GM12878 (cell line): ENCODE measurements around the gene CKLF. TPM values are rescaled to one million over a fixed set of nuclear protein-coding genes. Genes with fewer than 3 reads are reported as not detected.

Experiments
- ATAC-seq: fragments of 200-7000 bp; cut with Tn5 transposase; 3 replicates; pipeline ENCODE4 v1.9.1; 2020; ENCODE audit warnings: mild to moderate bottlenecking, moderate library complexity
- BruUV-seq: library from RNA; stranded (reverse); fragments of 400-500 nt; replicated peaks from 2 replicates; lab custom pipeline; 2021; lab: Mats Ljungman, UMichigan
- CTCF ChIA-PET: fragments of 300-600 bp; sonication (Branson Sonifier 250); formaldehyde crosslinking; extraction: SDS; loops from one replicate; lab custom pipeline; 2021; ENCODE audit warnings: inconsistent platforms; lab: Yijun Ruan, JAX
- POLR2A ChIA-PET: fragments of 350-600 bp; formaldehyde crosslinking; extraction: SDS; loops from one replicate; lab custom pipeline; 2021; ENCODE audit warnings: inconsistent platforms; lab: Charles Lee
- RAD21 ChIA-PET: fragments of 300-600 bp; sonication (Branson Sonifier 250); formaldehyde crosslinking; loops from one replicate; lab custom pipeline; 2023; ENCODE audit warnings: antibody characterized with exemption; ENCODE audit not compliant: unreplicated experiment; lab: Charles Lee
- SMC1A ChIA-PET: fragments of 300-600 bp; sonication (Branson Sonifier 250); formaldehyde crosslinking; loops from one replicate; lab custom pipeline; 2023; ENCODE audit not compliant: unreplicated experiment, uncharacterized antibody; lab: Charles Lee
- DNase-seq: peaks from one replicate; pipeline ENCODE4 v3.0.0-alpha.2; 2011; ENCODE audit warnings: low read depth, low spot score
- FAIRE-seq: peaks from 3 replicates; lab custom pipeline; 2011; peaks lifted over from hg19 to GRCh38; lab: Jason Lieb, UNC
- H2AFZ ChIP-seq: 2 replicates; pipeline ENCODE4 v1.6.0; 2011; ENCODE audit warnings: low read depth, low read length, control low read depth; ENCODE audit not compliant: control insufficient read depth
- H3K27ac ChIP-seq: 2 replicates; pipeline ENCODE4 v1.5.1; 2011; ENCODE audit warnings: control low read depth; ENCODE audit not compliant: control insufficient read depth, insufficient read depth
- H3K27me3 ChIP-seq, 2 experiments: replicated peaks in 1 of 2; 2 replicates each; pipeline versions ENCODE4 v1.6.0 to v1.6.1; 2011; ENCODE audit warnings: low read length in 1 of 2; ENCODE audit not compliant: control insufficient read depth in 2 of 2, insufficient read depth in 2 of 2
- H3K36me3 ChIP-seq, 2 experiments: 2 replicates each; pipeline ENCODE4 v1.5.1; 2011; ENCODE audit warnings: low read length in 1 of 2; ENCODE audit not compliant: control insufficient read depth in 2 of 2, insufficient read depth in 2 of 2
- H3K4me1 ChIP-seq: 2 replicates; pipeline ENCODE4 v1.6.1; 2011; ENCODE audit warnings: mild to moderate bottlenecking, low read length, moderate library complexity, mixed read lengths; ENCODE audit not compliant: control insufficient read depth, insufficient read depth
- H3K4me2 ChIP-seq: 2 replicates; pipeline ENCODE4 v1.6.0; 2011; ENCODE audit warnings: control low read depth; ENCODE audit not compliant: control insufficient read depth, insufficient read depth
- H3K4me3 ChIP-seq: fragments of 200-600 bp; sonication (generic); 2 replicates; pipeline ENCODE4 v1.5.1; 2016
- H3K79me2 ChIP-seq: 2 replicates; pipeline ENCODE4 v1.6.0; 2011; ENCODE audit warnings: low read length; ENCODE audit not compliant: control insufficient read depth, insufficient read depth
- H3K9ac ChIP-seq: 2 replicates; pipeline ENCODE4 v1.8.0; 2011; ENCODE audit warnings: low read length, control low read depth, mixed read lengths; ENCODE audit not compliant: control insufficient read depth, insufficient read depth
- H3K9me3 ChIP-seq: replicated peaks from 3 replicates; pipeline ENCODE4 v1.5.1; 2011; ENCODE audit warnings: mild to moderate bottlenecking, low read length; ENCODE audit not compliant: control insufficient read depth, insufficient read depth
- H4K20me1 ChIP-seq: 2 replicates; pipeline ENCODE4 v1.6.0; 2011; ENCODE audit not compliant: control insufficient read depth, insufficient read depth
- ATF3 ChIP-seq: IDR thresholded peaks from 2 replicates; pipeline ENCODE4 v1.6.1; 2011; ENCODE audit warnings: low read depth, mild to moderate bottlenecking, low read length, moderate library complexity, borderline replicate concordance; ENCODE audit errors: extremely low read depth
- CTCF ChIP-seq, 3 experiments: IDR thresholded peaks in 2 of 3; conservative IDR thresholded peaks in 1 of 3; 2 replicates each; pipeline ENCODE4 v1.5.1; 2011; ENCODE audit warnings: low read depth in 3 of 3, low read length in 3 of 3, mild to moderate bottlenecking in 3 of 3, control low read depth in 2 of 3, moderate library complexity in 2 of 3, inconsistent platforms in 1 of 3, mixed read lengths in 1 of 3; ENCODE audit not compliant: control insufficient read depth in 2 of 3, insufficient read depth in 1 of 3; ENCODE audit errors: extremely low read depth in 1 of 3
- GATAD2B ChIP-seq: fragments of 450-650 bp; conservative IDR thresholded peaks from 2 replicates; pipeline ENCODE4 v1.6.1; 2017; ENCODE audit warnings: low read depth, mild to moderate bottlenecking, moderate library complexity
- IKZF1 ChIP-seq: fragments of 450-650 bp; conservative IDR thresholded peaks from 2 replicates; pipeline ENCODE4 v1.6.1; 2017; ENCODE audit warnings: antibody characterized with exemption, mild to moderate bottlenecking
- IKZF2 ChIP-seq, 2 experiments: fragments of 450-650 bp; IDR thresholded peaks; 2 replicates each; pipeline ENCODE4 v1.6.1; 2017; ENCODE audit warnings: mild to moderate bottlenecking in 2 of 2, moderate library complexity in 2 of 2
- POLR2A ChIP-seq: IDR thresholded peaks from 2 replicates; pipeline ENCODE4 v1.6.1; 2011; ENCODE audit warnings: low read depth, mild to moderate bottlenecking, low read length
- RUNX3 ChIP-seq: IDR thresholded peaks from 2 replicates; pipeline ENCODE4 v1.6.1; 2012; ENCODE audit warnings: low read length, inconsistent platforms
- SPI1 ChIP-seq: IDR thresholded peaks from 2 replicates; pipeline ENCODE4 v1.6.1; 2011; ENCODE audit warnings: low read depth, mild to moderate bottlenecking, low read length, moderate library complexity, borderline replicate concordance; ENCODE audit not compliant: insufficient read depth
- WGBS: methylation state at CpG from one replicate; pipeline ENCODE4 v1.1.6; 2016; ENCODE audit warnings: low lambda C conversion rate; ENCODE audit not compliant: insufficient replicate concordance, insufficient coverage; ENCODE audit errors: missing lambda C conversion rate; 5-methylcytosine and 5-hydroxymethylcytosine counted together
- in situ Hi-C: fragments of 300-500 bp; cut with MboI; formaldehyde crosslinking; loops from 9 replicates; pipeline ENCODE4 v1.14.3; 2018; ENCODE audit warnings: mixed read lengths
- intact Hi-C: fragments of 100-400 bp; cut with micrococcal nuclease; formaldehyde crosslinking; loops from one replicate; pipeline ENCODE4 v1.14.2; 2022; ENCODE audit not compliant: unreplicated experiment
- polyA plus RNA-seq, 11 experiments: library from polyadenylated mRNA; depleted of rRNA in 4 of 11; unstranded in 6 of 11; stranded (reverse) in 5 of 11; fragments of >200 nt; fragmentation: Nextera tagmentation in 4 of 11; fragmentation: Illumina TruSeq in 1 of 11; extraction: Ambion mirVana in 4 of 11; extraction: Trizol in 1 of 11; gene quantifications; 1 replicate in 1 of 11; 2 replicates in 10 of 11; pipeline versions ENCODE4 v1.2.1 to v1.2.3, GENCODE V29; 2011 to 2016; ENCODE audit warnings: inconsistent platforms in 2 of 11, missing spikeins in 2 of 11, low read depth in 1 of 11
- total RNA-seq, 4 experiments: library from RNA; depleted of rRNA in 3 of 4; stranded (reverse); fragments of >200 nt in 3 of 4; fragmentation: Illumina TruSeq in 1 of 4; extraction: Trizol in 1 of 4; gene quantifications; 2 replicates each; pipeline versions ENCODE4 v1.2.1 to v1.2.3, GENCODE V29; 2013 to 2021

Gene CKLF
- total and polyA plus RNA-seq, 10 of the 15 experiments (the other 5 are each of a cell fraction or from before 2014, with no cell fraction given): 40.8 to 193 (median 109) TPM

DNA sequence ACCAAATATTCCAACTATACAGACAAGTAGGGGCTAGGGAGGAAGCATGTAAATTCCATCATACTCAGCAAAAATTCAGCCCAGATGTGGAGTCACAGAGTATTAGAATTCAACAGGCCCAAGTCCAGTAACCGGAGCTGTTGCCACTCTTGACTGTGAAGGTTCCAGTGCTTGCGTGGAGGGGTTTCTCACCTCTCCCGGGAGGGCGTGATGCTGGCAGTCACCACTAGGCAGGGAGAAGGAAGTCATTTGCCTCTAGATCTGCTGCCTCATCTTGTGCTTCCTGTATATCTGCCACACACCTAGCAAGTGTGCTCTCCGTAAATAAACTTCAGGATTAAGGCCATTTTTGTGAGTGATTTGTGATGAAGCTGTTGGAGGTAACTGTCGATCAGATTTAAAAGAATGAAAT lies 1.0 kb upstream of the CKLF start:
- POLR2A ChIA-PET: interaction anchor here (0.7 to 4.9 kb wide), 6 partner anchors 11 to 47 kb away, joined by 3 to 24 read pairs (median 7); no protein-coding TSS in a partner anchor
- no peak overlapping the region; the same call in 1 of the 2 replicates for H3K27ac ChIP-seq
- intact Hi-C loops (loop anchor here (5.0 kb wide), 1 partner anchor 56 kb away; no protein-coding TSS in a partner anchor), in situ Hi-C loops (no loop called here)
- SMC1A ChIA-PET: interaction anchor here (0.8 to 9.9 kb wide), 11 partner anchors 8 to 52 kb away, joined by 3 to 86 read pairs (median 7); no protein-coding TSS in a partner anchor
- no peaks in the 10 kb centered on the region for H3K27me3 ChIP-seq
- peaks cover 4% of the 10 kb centered on the region; the same call in 1 of the 2 replicates for H3K79me2 ChIP-seq
- FAIRE-seq: peak; percentile 88
- H3K4me1 ChIP-seq: peaks cover 23% of the 10 kb centered on the region
- peak; percentile 11 for DNase-seq
- H3K4me3 ChIP-seq: no peak overlapping the region
- H3K9me3 ChIP-seq: no peaks in the 10 kb centered on the region; the same call in 1 of the 3 replicates
- H3K4me2 ChIP-seq: peak overlapping the region; percentile 86
- H4K20me1 ChIP-seq: no peaks in the 10 kb centered on the region; the same call in 1 of the 2 replicates
- TF ChIP-seq RUNX3 (0 out of 2 replicates have a peak, but pooled peaks have one; percentile 5), CTCF (IDR thresholded peaks at IDR 0.05 in 2 of 3, conservative IDR thresholded peaks at IDR 0.05 in 1 of 3; ENCODE audit: control insufficient read depth in 2 of 3, extremely low read depth in 1 of 3, insufficient read depth in 1 of 3, low read depth in 3 of 3, low read length in 3 of 3) (peak in 2 of 3 experiments; percentile 19 to 47; a peak in 2 of 6 replicates), POLR2A (peak; percentile 32; the same call in 1 of the 2 replicates), SPI1 (no peak), ATF3 (no peak), IKZF2 (IDR thresholded peaks at IDR 0.05) (peak; percentile 39 to 45; a peak in 2 of 4 replicates), GATAD2B (0 out of 2 replicates have a peak, but pooled peaks have one; percentile 16), IKZF1 (peak; percentile 7; the same call in 1 of the 2 replicates)
- peak; percentile 49 for ATAC-seq
- RAD21 ChIA-PET: interaction anchor here (0.8 to 2.9 kb wide), 10 partner anchors 8 to 39 kb away, joined by 3 to 10 read pairs (median 4); no protein-coding TSS in a partner anchor
- H3K36me3 ChIP-seq: no peaks in the 10 kb centered on the region; a peak in 1 of 4 replicates
- 22% methylated on average over 6 of the region's 6 CpGs for WGBS
- H2AFZ ChIP-seq: peak overlapping the region; percentile 48
- CTCF ChIA-PET: interaction anchor here (1.2 to 4.9 kb wide), 7 partner anchors 10 to 57 kb away, joined by 4 to 35 read pairs (median 7); no protein-coding TSS in a partner anchor
- no peak overlapping the region for H3K9ac ChIP-seq
- no TSS peak for BruUV-seq
